Measurements from ENCODE around the gene UBA3. TPM values are rescaled to one million over a fixed set of nuclear protein-coding genes. Genes with fewer than 3 reads are reported as not detected.

UBA3 gene
- total and polyA plus RNA-seq, 2 of the 13 experiments (the other 11 are each of a cell fraction or from before 2014, with no cell fraction given): 40.7 to 49.0 TPM

DNA sequence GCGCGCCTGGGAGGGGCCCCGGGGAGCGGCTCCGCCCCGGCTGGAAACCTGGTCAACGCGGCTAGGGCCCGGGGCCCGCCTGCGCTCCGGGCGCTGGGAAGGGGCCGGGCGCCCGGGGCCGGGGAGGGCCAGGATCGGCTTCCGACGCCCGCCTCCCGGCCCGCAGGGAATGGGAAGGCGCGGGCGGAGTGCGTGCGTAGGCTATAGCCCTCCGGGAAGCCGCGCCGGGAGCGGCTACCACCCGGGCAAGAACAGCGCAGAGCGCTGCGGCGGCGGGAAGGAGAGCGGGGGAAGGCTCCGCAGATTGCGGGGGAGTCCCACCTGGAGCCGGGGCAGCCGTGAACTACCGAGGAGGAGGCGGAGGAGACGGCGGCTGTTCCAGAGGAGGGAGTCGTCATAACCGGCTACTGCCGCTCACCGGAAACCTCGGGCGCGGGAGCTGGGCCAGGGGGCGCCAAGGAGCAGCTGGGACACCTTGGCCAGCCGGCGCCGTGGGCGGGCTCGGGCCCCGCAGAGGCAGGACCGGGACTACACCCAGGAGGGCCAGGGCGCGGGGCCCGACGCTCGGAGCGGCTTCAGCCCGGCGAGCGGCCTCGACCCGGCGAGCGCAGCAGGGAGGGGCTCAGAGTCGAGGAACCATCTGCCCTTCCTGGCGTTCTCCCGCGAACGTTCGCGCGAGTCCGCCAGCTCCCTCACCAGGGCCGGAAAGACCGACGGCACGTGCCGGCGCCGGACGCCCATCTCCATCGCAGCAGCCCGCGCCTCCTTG is 66.7 kb downstream of the UBA3 start, which contains the start of gene EOGT (continued):
- TF ChIP-seq NR3C1 (CRISPR knock-in tag; IDR thresholded peaks at IDR 0.05) (no peak), XBP1 (CRISPR knock-in tag; IDR thresholded peaks at IDR 0.05) (no peak), ZNF788 (CRISPR knock-in tag; IDR thresholded peaks at IDR 0.05; ENCODE audit: borderline replicate concordance) (peak; percentile 89; the same call in 1 of the 2 replicates), ZBTB46 (CRISPR knock-in tag; IDR thresholded peaks at IDR 0.05; ENCODE audit: borderline replicate concordance) (no peak), ZNF33A (CRISPR knock-in tag; IDR thresholded peaks at IDR 0.05; ENCODE audit: borderline replicate concordance) (no peak), ISL2 (CRISPR knock-in tag; IDR thresholded peaks at IDR 0.05) (0 out of 2 replicates have a peak, but pooled peaks have one; percentile 32), HOXA9 (CRISPR knock-in tag; IDR thresholded peaks at IDR 0.05; ENCODE audit: borderline replicate concordance) (no peak; the same call in 1 of the 2 replicates), POLR2AphosphoS5 (IDR thresholded peaks at IDR 0.05; ENCODE audit: low read depth, low read length) (peak; percentile 62), ATRX (CRISPR knock-in tag; IDR thresholded peaks at IDR 0.05; ENCODE audit: borderline replicate concordance) (no peak), IKZF1 (IDR thresholded peaks at IDR 0.05) (no peak), ZNF761 (CRISPR knock-in tag; conservative IDR thresholded peaks at IDR 0.05) (peak; percentile 59; the same call in 1 of the 2 replicates), IRF1 (CRISPR knock-in tag; IDR thresholded peaks at IDR 0.05; ENCODE audit: low read depth) (no peak), ZNF552 (CRISPR knock-in tag; IDR thresholded peaks at IDR 0.05; ENCODE audit: borderline replicate concordance) (no peak), TFDP2 (CRISPR knock-in tag; IDR thresholded peaks at IDR 0.05) (peak; percentile 86), SKI (IDR thresholded peaks at IDR 0.05; ENCODE audit: partially characterized antibody) (peak; percentile 51), MED13 (CRISPR knock-in tag; IDR thresholded peaks at IDR 0.05) (peak; percentile 86; the same call in 1 of the 2 replicates), PAF1 (CRISPR knock-in tag; IDR thresholded peaks at IDR 0.05) (no peak), ZNF350 (CRISPR knock-in tag; IDR thresholded peaks at IDR 0.05; ENCODE audit: borderline replicate concordance, low read depth) (no peak; the same call in 1 of the 2 replicates)
- TF ChIP-seq, protein P1, sequence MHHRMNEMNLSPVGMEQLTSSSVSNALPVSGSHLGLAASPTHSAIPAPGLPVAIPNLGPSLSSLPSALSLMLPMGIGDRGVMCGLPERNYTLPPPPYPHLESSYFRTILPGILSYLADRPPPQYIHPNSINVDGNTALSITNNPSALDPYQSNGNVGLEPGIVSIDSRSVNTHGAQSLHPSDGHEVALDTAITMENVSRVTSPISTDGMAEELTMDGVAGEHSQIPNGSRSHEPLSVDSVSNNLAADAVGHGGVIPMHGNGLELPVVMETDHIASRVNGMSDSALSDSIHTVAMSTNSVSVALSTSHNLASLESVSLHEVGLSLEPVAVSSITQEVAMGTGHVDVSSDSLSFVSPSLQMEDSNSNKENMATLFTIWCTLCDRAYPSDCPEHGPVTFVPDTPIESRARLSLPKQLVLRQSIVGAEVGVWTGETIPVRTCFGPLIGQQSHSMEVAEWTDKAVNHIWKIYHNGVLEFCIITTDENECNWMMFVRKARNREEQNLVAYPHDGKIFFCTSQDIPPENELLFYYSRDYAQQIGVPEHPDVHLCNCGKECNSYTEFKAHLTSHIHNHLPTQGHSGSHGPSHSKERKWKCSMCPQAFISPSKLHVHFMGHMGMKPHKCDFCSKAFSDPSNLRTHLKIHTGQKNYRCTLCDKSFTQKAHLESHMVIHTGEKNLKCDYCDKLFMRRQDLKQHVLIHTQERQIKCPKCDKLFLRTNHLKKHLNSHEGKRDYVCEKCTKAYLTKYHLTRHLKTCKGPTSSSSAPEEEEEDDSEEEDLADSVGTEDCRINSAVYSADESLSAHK (CRISPR knock-in tag; IDR thresholded peaks at IDR 0.05; ENCODE audit: borderline replicate concordance): no peak
